ENCODE results near the gene ENG. TPM values are rescaled to one million over a fixed set of nuclear protein-coding genes. Genes with fewer than 3 reads are reported as not detected.

Gene ENG
- total RNA-seq, 4 donors from 2014 or later, result 37.9 to 153 (median 50.8) TPM

- TF ChIP-seq CTCF (IDR thresholded peaks at IDR 0.05; ENCODE audit: low read depth), result no peak
Observed at GRCh38 chr9:127857278-127857677, 2.8 kb upstream of the ENG start.

- no peak for TF ChIP-seq CTCF (IDR thresholded peaks at IDR 0.05; ENCODE audit: low read depth)
Observed at GRCh38 chr9:127856729-127857116, 2.3 kb upstream of the ENG start.

GRCh38 chr9:127856094-127856728 is 1.8 kb upstream of the ENG start:
- no peak for TF ChIP-seq CTCF (IDR thresholded peaks at IDR 0.05; ENCODE audit: low read depth)

- TF ChIP-seq CTCF (IDR thresholded peaks at IDR 0.05; ENCODE audit: low read depth), result no peak
Observed at GRCh38 chr9:127855522-127855921, 1.1 kb upstream of the ENG start.

- no peak for TF ChIP-seq CTCF (IDR thresholded peaks at IDR 0.05; ENCODE audit: low read depth)
Observed at GRCh38 chr9:127854960-127855359, 502 bp upstream of the ENG start.

GRCh38 chr9:127853312-127854183 is 910 bp downstream of the ENG start:
- TF ChIP-seq CTCF (IDR thresholded peaks at IDR 0.05; ENCODE audit: low read depth), result no peak

GRCh38 chr9:127852829-127853228 is 1.6 kb downstream of the ENG start:
- no peak for TF ChIP-seq CTCF (IDR thresholded peaks at IDR 0.05; ENCODE audit: low read depth)

Measured in subcutaneous adipose tissue (tissue), 4 donors.